ENCODE data around the gene COL6A2.
A peak's percentile ranks its signal among the peaks of the same experiment; 100 is the strongest.

COL6A2 gene

GRCh38 chr21:46061063-46061462 lies 36.8 kb upstream of the COL6A2 start:
- no peaks in the 10 kb centered on the region for H3K27me3 ChIP-seq (ENCODE audit: control insufficient read depth in 2 of 2, insufficient read depth in 2 of 2, low read length in 2 of 2)
- peaks cover 0 to 2% of the 10 kb centered on the region in 2 donors for H3K9me3 ChIP-seq (ENCODE audit: control insufficient read depth in 2 of 2, low read length in 2 of 2)
- peaks cover 3 to 6% of the 10 kb centered on the region in 2 donors for H3K4me1 ChIP-seq (ENCODE audit: control insufficient read depth in 2 of 2, insufficient read depth in 2 of 2, low read length in 2 of 2)
- H3K9ac ChIP-seq (ENCODE audit: low read depth in 1 of 2, low read length in 2 of 2): no peak overlapping the region
- H3K27ac ChIP-seq (ENCODE audit: low read depth in 2 of 2, low read length in 2 of 2): peak overlapping the region; percentile 66 to 76
- no peaks in the 10 kb centered on the region for H3K36me3 ChIP-seq (ENCODE audit: control insufficient read depth in 2 of 2, insufficient read depth in 2 of 2, low read length in 2 of 2)
- H3K4me3 ChIP-seq (ENCODE audit: low read length in 2 of 2): no peak overlapping the region

GRCh38 chr21:46061518-46061917 lies 36.4 kb upstream of the COL6A2 start:
- peak overlapping the region in 1 of 2 donors; percentile 4 for H3K4me3 ChIP-seq (ENCODE audit: low read length in 2 of 2)
- H3K4me1 ChIP-seq (ENCODE audit: control insufficient read depth in 2 of 2, insufficient read depth in 2 of 2, low read length in 2 of 2): peaks cover 3 to 10% of the 10 kb centered on the region in 2 donors
- H3K36me3 ChIP-seq (ENCODE audit: control insufficient read depth in 2 of 2, insufficient read depth in 2 of 2, low read length in 2 of 2): no peaks in the 10 kb centered on the region
- H3K9me3 ChIP-seq (ENCODE audit: control insufficient read depth in 2 of 2, low read length in 2 of 2): peaks cover 0 to 2% of the 10 kb centered on the region in 2 donors
- no peaks in the 10 kb centered on the region for H3K27me3 ChIP-seq (ENCODE audit: control insufficient read depth in 2 of 2, insufficient read depth in 2 of 2, low read length in 2 of 2)
- peak overlapping the region; percentile 66 to 76 for H3K27ac ChIP-seq (ENCODE audit: low read depth in 2 of 2, low read length in 2 of 2)
- H3K9ac ChIP-seq (ENCODE audit: low read depth in 1 of 2, low read length in 2 of 2): no peak overlapping the region

DNA sequence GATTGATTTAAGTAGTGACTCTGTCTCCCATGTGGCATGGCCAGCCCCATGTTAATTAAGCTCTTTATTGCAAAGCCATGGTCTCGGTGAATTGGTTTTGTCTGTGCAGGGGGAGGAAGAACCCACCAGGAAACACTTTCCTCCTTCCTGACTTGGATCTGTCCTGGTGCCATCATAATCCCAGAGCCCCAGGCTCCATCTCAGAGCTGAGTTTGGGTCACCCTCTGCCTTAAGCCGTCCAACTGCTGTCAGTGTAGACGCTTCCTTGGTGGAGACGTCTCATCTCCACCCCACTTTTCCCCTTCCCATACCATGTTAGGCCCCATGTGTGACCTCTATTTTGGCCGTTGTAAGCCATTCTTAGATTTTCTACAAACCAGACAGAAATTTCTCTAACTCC lies 36.0 kb upstream of the COL6A2 start:
- H3K4me3 ChIP-seq (ENCODE audit: low read length in 2 of 2): no peak overlapping the region
- H3K9me3 ChIP-seq (ENCODE audit: control insufficient read depth in 2 of 2, low read length in 2 of 2): peaks cover 0 to 2% of the 10 kb centered on the region in 2 donors
- no peaks in the 10 kb centered on the region for H3K36me3 ChIP-seq (ENCODE audit: control insufficient read depth in 2 of 2, insufficient read depth in 2 of 2, low read length in 2 of 2)
- peak overlapping the region in 1 of 2 donors; percentile 76 for H3K27ac ChIP-seq (ENCODE audit: low read depth in 2 of 2, low read length in 2 of 2)
- H3K4me1 ChIP-seq (ENCODE audit: control insufficient read depth in 2 of 2, insufficient read depth in 2 of 2, low read length in 2 of 2): peaks cover 3 to 12% of the 10 kb centered on the region in 2 donors
- no peak overlapping the region for H3K9ac ChIP-seq (ENCODE audit: low read depth in 1 of 2, low read length in 2 of 2)
- no peaks in the 10 kb centered on the region for H3K27me3 ChIP-seq (ENCODE audit: control insufficient read depth in 2 of 2, insufficient read depth in 2 of 2, low read length in 2 of 2)

GRCh38 chr21:46062471-46063211 lies 35.3 kb upstream of the COL6A2 start:
- Histone ChIP-seq H3K27ac (ENCODE audit: low read depth in 2 of 2, low read length in 2 of 2) (no peak overlapping the region), H3K4me3 (ENCODE audit: low read length in 2 of 2) (no peak overlapping the region), H3K27me3 (ENCODE audit: control insufficient read depth in 2 of 2, insufficient read depth in 2 of 2, low read length in 2 of 2) (no peaks in the 10 kb centered on the region), H3K9me3 (ENCODE audit: control insufficient read depth in 2 of 2, low read length in 2 of 2) (peaks cover 0 to 2% of the 10 kb centered on the region in 2 donors), H3K4me1 (ENCODE audit: control insufficient read depth in 2 of 2, insufficient read depth in 2 of 2, low read length in 2 of 2) (peaks cover 6 to 10% of the 10 kb centered on the region in 2 donors), H3K9ac (ENCODE audit: low read depth in 1 of 2, low read length in 2 of 2) (no peak overlapping the region), H3K36me3 (ENCODE audit: control insufficient read depth in 2 of 2, insufficient read depth in 2 of 2, low read length in 2 of 2) (no peaks in the 10 kb centered on the region)

- peaks cover 0 to 2% of the 10 kb centered on the region in 2 donors for H3K9me3 ChIP-seq (ENCODE audit: control insufficient read depth in 2 of 2, low read length in 2 of 2)
- H3K4me3 ChIP-seq (ENCODE audit: low read length in 2 of 2): no peak overlapping the region
- no peak overlapping the region for H3K9ac ChIP-seq (ENCODE audit: low read depth in 1 of 2, low read length in 2 of 2)
- H3K27ac ChIP-seq (ENCODE audit: low read depth in 2 of 2, low read length in 2 of 2): no peak overlapping the region
- no peaks in the 10 kb centered on the region for H3K36me3 ChIP-seq (ENCODE audit: control insufficient read depth in 2 of 2, insufficient read depth in 2 of 2, low read length in 2 of 2)
- H3K27me3 ChIP-seq (ENCODE audit: control insufficient read depth in 2 of 2, insufficient read depth in 2 of 2, low read length in 2 of 2): no peaks in the 10 kb centered on the region
- peaks cover 7 to 10% of the 10 kb centered on the region in 2 donors for H3K4me1 ChIP-seq (ENCODE audit: control insufficient read depth in 2 of 2, insufficient read depth in 2 of 2, low read length in 2 of 2)
Observed at GRCh38 chr21:46063227-46063626, 34.7 kb upstream of the COL6A2 start.

DNA sequence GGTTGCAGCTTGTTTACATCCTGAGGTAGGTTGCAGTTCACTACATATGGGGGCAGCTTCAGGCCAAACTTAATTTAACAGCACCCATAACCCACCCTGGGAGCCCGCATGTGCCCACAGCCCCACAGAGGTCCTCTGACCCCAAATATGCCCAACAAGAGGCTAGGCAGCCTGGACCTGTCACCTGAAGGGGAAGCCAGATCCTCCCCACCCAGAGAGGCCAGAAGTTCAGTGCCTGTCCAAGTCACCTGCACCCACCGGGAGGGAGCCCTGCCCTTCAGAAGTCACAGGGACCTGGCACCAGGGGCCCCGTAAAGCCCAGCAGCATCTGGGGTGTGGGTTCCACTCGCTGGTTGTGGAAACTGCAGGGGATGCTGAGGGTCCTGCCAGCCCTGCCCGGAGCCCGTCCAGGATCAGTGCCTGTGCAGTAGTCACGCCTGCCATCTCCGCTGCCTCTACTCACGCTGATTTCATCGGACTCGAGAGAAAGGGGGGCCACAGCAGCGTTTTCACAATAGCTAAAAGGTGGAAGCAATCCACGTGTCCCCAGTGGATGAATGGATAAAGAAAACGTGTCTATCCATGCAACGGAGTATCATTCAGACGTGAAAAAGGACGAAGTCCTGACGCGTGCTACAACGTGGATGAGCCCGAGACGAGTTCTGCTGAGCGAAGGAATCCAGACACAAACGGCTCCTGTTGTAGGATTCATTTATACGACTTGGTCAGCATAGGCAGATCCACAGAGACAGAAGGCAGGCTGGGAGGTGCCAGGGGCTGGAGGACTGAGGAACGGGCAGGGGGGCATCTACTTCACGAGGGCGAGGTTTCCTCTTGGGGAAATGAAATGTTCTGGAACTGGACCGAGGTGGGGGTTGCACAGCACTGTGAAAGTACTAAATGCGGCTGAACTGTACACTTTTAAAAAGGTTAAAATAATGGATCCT lies 33.9 kb upstream of the COL6A2 start:
- Histone ChIP-seq H3K27me3 (ENCODE audit: control insufficient read depth in 2 of 2, insufficient read depth in 2 of 2, low read length in 2 of 2) (no peaks in the 10 kb centered on the region), H3K4me3 (ENCODE audit: low read length in 2 of 2) (no peak overlapping the region), H3K27ac (ENCODE audit: low read depth in 2 of 2, low read length in 2 of 2) (no peak overlapping the region), H3K9ac (ENCODE audit: low read depth in 1 of 2, low read length in 2 of 2) (no peak overlapping the region), H3K9me3 (ENCODE audit: control insufficient read depth in 2 of 2, low read length in 2 of 2) (peaks cover 0 to 2% of the 10 kb centered on the region in 2 donors), H3K36me3 (ENCODE audit: control insufficient read depth in 2 of 2, insufficient read depth in 2 of 2, low read length in 2 of 2) (no peaks in the 10 kb centered on the region), H3K4me1 (ENCODE audit: control insufficient read depth in 2 of 2, insufficient read depth in 2 of 2, low read length in 2 of 2) (peaks cover 7 to 10% of the 10 kb centered on the region in 2 donors)

GRCh38 chr21:46064870-46065214 lies 33.1 kb upstream of the COL6A2 start:
- H3K9me3 ChIP-seq (ENCODE audit: control insufficient read depth in 2 of 2, low read length in 2 of 2): peaks cover 0 to 2% of the 10 kb centered on the region in 2 donors
- no peaks in the 10 kb centered on the region for H3K36me3 ChIP-seq (ENCODE audit: control insufficient read depth in 2 of 2, insufficient read depth in 2 of 2, low read length in 2 of 2)
- H3K27ac ChIP-seq (ENCODE audit: low read depth in 2 of 2, low read length in 2 of 2): peak overlapping the region; percentile 66 to 80
- no peak overlapping the region for H3K4me3 ChIP-seq (ENCODE audit: low read length in 2 of 2)
- peaks cover 7 to 10% of the 10 kb centered on the region in 2 donors for H3K4me1 ChIP-seq (ENCODE audit: control insufficient read depth in 2 of 2, insufficient read depth in 2 of 2, low read length in 2 of 2)
- no peaks in the 10 kb centered on the region for H3K27me3 ChIP-seq (ENCODE audit: control insufficient read depth in 2 of 2, insufficient read depth in 2 of 2, low read length in 2 of 2)
- no peak overlapping the region for H3K9ac ChIP-seq (ENCODE audit: low read depth in 1 of 2, low read length in 2 of 2)

GRCh38 chr21:46065215-46065913 lies 32.5 kb upstream of the COL6A2 start:
- H3K4me3 ChIP-seq (ENCODE audit: low read length in 2 of 2): no peak overlapping the region
- peaks cover 7 to 10% of the 10 kb centered on the region in 2 donors for H3K4me1 ChIP-seq (ENCODE audit: control insufficient read depth in 2 of 2, insufficient read depth in 2 of 2, low read length in 2 of 2)
- H3K27ac ChIP-seq (ENCODE audit: low read depth in 2 of 2, low read length in 2 of 2): peak overlapping the region; percentile 66 to 80
- no peak overlapping the region for H3K9ac ChIP-seq (ENCODE audit: low read depth in 1 of 2, low read length in 2 of 2)
- H3K36me3 ChIP-seq (ENCODE audit: control insufficient read depth in 2 of 2, insufficient read depth in 2 of 2, low read length in 2 of 2): no peaks in the 10 kb centered on the region
- H3K27me3 ChIP-seq (ENCODE audit: control insufficient read depth in 2 of 2, insufficient read depth in 2 of 2, low read length in 2 of 2): no peaks in the 10 kb centered on the region
- peaks cover 0 to 2% of the 10 kb centered on the region in 2 donors for H3K9me3 ChIP-seq (ENCODE audit: control insufficient read depth in 2 of 2, low read length in 2 of 2)

GRCh38 chr21:46065914-46066551 lies 31.9 kb upstream of the COL6A2 start:
- Histone ChIP-seq H3K9ac (ENCODE audit: low read depth in 1 of 2, low read length in 2 of 2) (no peak overlapping the region), H3K27ac (ENCODE audit: low read depth in 2 of 2, low read length in 2 of 2) (peak overlapping the region; percentile 61 to 80), H3K4me1 (ENCODE audit: control insufficient read depth in 2 of 2, insufficient read depth in 2 of 2, low read length in 2 of 2) (peaks cover 7 to 10% of the 10 kb centered on the region in 2 donors), H3K36me3 (ENCODE audit: control insufficient read depth in 2 of 2, insufficient read depth in 2 of 2, low read length in 2 of 2) (no peaks in the 10 kb centered on the region), H3K27me3 (ENCODE audit: control insufficient read depth in 2 of 2, insufficient read depth in 2 of 2, low read length in 2 of 2) (no peaks in the 10 kb centered on the region), H3K9me3 (ENCODE audit: control insufficient read depth in 2 of 2, low read length in 2 of 2) (peaks cover 0 to 2% of the 10 kb centered on the region in 2 donors), H3K4me3 (ENCODE audit: low read length in 2 of 2) (no peak overlapping the region)
